ENCODE results near the gene ARHGAP26.

GRCh38 chr5:143134900-143135299, 364.7 kb downstream of the ARHGAP26 start:
- TF ChIP-seq POLR2AphosphoS5 (IDR thresholded peaks at IDR 0.05; ENCODE audit: low read depth, low read length) = no peak
- no peak for TF ChIP-seq SIN3A (IDR thresholded peaks at IDR 0.05; ENCODE audit: borderline replicate concordance, insufficient read depth, low read length)
- TF ChIP-seq TAF1 (IDR thresholded peaks at IDR 0.05; ENCODE audit: borderline replicate concordance, insufficient read depth, low read length) = no peak
- TF ChIP-seq REST (IDR thresholded peaks at IDR 0.05; ENCODE audit: insufficient read depth in 1 of 2, low read depth in 2 of 2, low read length in 2 of 2) = no peak

Data from PFSK-1 (cell line).